ENCODE measurements around the gene WBP2. TPM values are rescaled to one million over a fixed set of nuclear protein-coding genes. Genes with fewer than 3 reads are reported as not detected.

The WBP2 gene
- polyA plus RNA-seq, 1 donor (not counting 4 experiments of a cell fraction or from before 2014, with no cell fraction given), result 23.3 TPM

- H3K27me3 ChIP-seq (ENCODE audit: control insufficient read depth, extremely low read depth, insufficient read depth, low read length), result no peaks in the 10 kb centered on the region
- dilution Hi-C loops (cut with MboI; ENCODE audit: extremely low pct_ligation_motif_present, low sequenced_read_pairs), result no loop called here
- no peak overlapping the region for H3K27ac ChIP-seq (ENCODE audit: control insufficient read depth, insufficient read depth, low read length)
- DNase-seq (ENCODE audit: low read depth, low spot score), result no peak
- peaks cover 4 to 8% of the 10 kb centered on the region in 2 experiments for H3K36me3 ChIP-seq (ENCODE audit: control insufficient read depth in 2 of 2, extremely low read depth in 1 of 2, insufficient read depth in 2 of 2, low read length in 2 of 2)
- no peaks in the 10 kb centered on the region for H4K20me1 ChIP-seq (ENCODE audit: control insufficient read depth, extremely low read depth, insufficient read depth, low read length)
- H3K9ac ChIP-seq (ENCODE audit: control insufficient read depth, extremely low read depth, insufficient read depth, low read length), result no peak overlapping the region
- peaks cover 3% of the 10 kb centered on the region for H3K4me1 ChIP-seq (ENCODE audit: control insufficient read depth, extremely low read depth, insufficient read depth, low read length)
- H3K4me3 ChIP-seq (ENCODE audit: control insufficient read depth in 2 of 3, extremely low read depth in 1 of 3, insufficient read depth in 2 of 3, low read depth in 1 of 3, low read length in 3 of 3), result no peak overlapping the region
- no peaks in the 10 kb centered on the region for H3K9me3 ChIP-seq (ENCODE audit: control insufficient read depth, low read depth, low read length)
- no peak for FAIRE-seq
- no peak overlapping the region for H3K4me2 ChIP-seq (ENCODE audit: control insufficient read depth, extremely low read depth, insufficient read depth, low read depth, low read length)
- TF ChIP-seq EZH2 (IDR thresholded peaks at IDR 0.05; ENCODE audit: low read length) (no peak), CTCF (optimal IDR thresholded peaks at IDR 0.05 in 1 of 3, IDR thresholded peaks at IDR 0.05 in 1 of 3, conservative IDR thresholded peaks at IDR 0.05 in 1 of 3; ENCODE audit: extremely low read depth in 1 of 3, insufficient read depth in 2 of 3, low read length in 3 of 3) (no peak)
- H2AFZ ChIP-seq (ENCODE audit: control insufficient read depth, low read length), result no peak overlapping the region
- no peaks in the 10 kb centered on the region for H3K79me2 ChIP-seq (ENCODE audit: control insufficient read depth, insufficient read depth, low read length)
- H3K9me1 ChIP-seq (ENCODE audit: control insufficient read depth, extremely low read depth, insufficient read depth, low read length), result no peaks in the 10 kb centered on the region
Observed at GRCh38 chr17:75826561-75827307, 28.4 kb downstream of the WBP2 start.

- TF ChIP-seq EZH2 (IDR thresholded peaks at IDR 0.05; ENCODE audit: low read length) (no peak), CTCF (optimal IDR thresholded peaks at IDR 0.05 in 1 of 3, IDR thresholded peaks at IDR 0.05 in 1 of 3, conservative IDR thresholded peaks at IDR 0.05 in 1 of 3; ENCODE audit: extremely low read depth in 1 of 3, insufficient read depth in 2 of 3, low read length in 3 of 3) (no peak)
- DNase-seq (ENCODE audit: low read depth, low spot score) (no peak), FAIRE-seq (no peak)
- Histone ChIP-seq H3K27me3 (ENCODE audit: control insufficient read depth, extremely low read depth, insufficient read depth, low read length) (no peaks in the 10 kb centered on the region), H3K27ac (ENCODE audit: control insufficient read depth, insufficient read depth, low read length) (no peak overlapping the region), H4K20me1 (ENCODE audit: control insufficient read depth, extremely low read depth, insufficient read depth, low read length) (no peaks in the 10 kb centered on the region), H3K36me3 (ENCODE audit: control insufficient read depth in 2 of 2, extremely low read depth in 1 of 2, insufficient read depth in 2 of 2, low read length in 2 of 2) (peaks cover 10 to 11% of the 10 kb centered on the region in 2 experiments), H3K9ac (ENCODE audit: control insufficient read depth, extremely low read depth, insufficient read depth, low read length) (no peak overlapping the region), H3K9me3 (ENCODE audit: control insufficient read depth, low read depth, low read length) (no peaks in the 10 kb centered on the region), H2AFZ (ENCODE audit: control insufficient read depth, low read length) (no peak overlapping the region), H3K4me2 (ENCODE audit: control insufficient read depth, extremely low read depth, insufficient read depth, low read depth, low read length) (no peak overlapping the region), H3K9me1 (ENCODE audit: control insufficient read depth, extremely low read depth, insufficient read depth, low read length) (no peaks in the 10 kb centered on the region), H3K4me1 (ENCODE audit: control insufficient read depth, extremely low read depth, insufficient read depth, low read length) (peaks cover 3% of the 10 kb centered on the region), H3K4me3 (ENCODE audit: control insufficient read depth in 2 of 3, extremely low read depth in 1 of 3, insufficient read depth in 2 of 3, low read depth in 1 of 3, low read length in 3 of 3) (no peak overlapping the region), H3K79me2 (ENCODE audit: control insufficient read depth, insufficient read depth, low read length) (no peaks in the 10 kb centered on the region)
- dilution Hi-C loops (cut with MboI; ENCODE audit: extremely low pct_ligation_motif_present, low sequenced_read_pairs), result no loop called here
Observed at GRCh38 chr17:75825748-75826370, 29.3 kb downstream of the WBP2 start.

Data from keratinocyte (primary cell).